ENCODE measurements around the gene TRIO. TPM values are rescaled to one million over a fixed set of nuclear protein-coding genes. Genes with fewer than 3 reads are reported as not detected.

Gene TRIO
- total and polyA plus RNA-seq, 2 of the 8 experiments (the other 6 are each of a cell fraction or from before 2014, with no cell fraction given), result 35.1 to 69.1 TPM

GRCh38 chr5:14242871-14243383 lies 99.8 kb downstream of the TRIO start:
- H3K27me3 ChIP-seq (replicated peaks in 1 of 4; ENCODE audit: control insufficient read depth in 3 of 4, extremely low read depth in 1 of 4, insufficient read depth in 3 of 4, low read length in 3 of 4), result no peaks in the 10 kb centered on the region
- H2BK15ac ChIP-seq (ENCODE audit: low read length), result no peak overlapping the region
- DNase-seq (ENCODE audit: low read depth in 1 of 2, low spot score in 2 of 2) (no peak), FAIRE-seq (no peak)
- no peak overlapping the region for H4K91ac ChIP-seq (replicated peaks; ENCODE audit: insufficient read length, low read length)
- no peak overlapping the region for H2AFZ ChIP-seq (ENCODE audit: low read length)
- H2BK12ac ChIP-seq (ENCODE audit: low read depth, low read length), result no peak overlapping the region
- H3K4me2 ChIP-seq (ENCODE audit: insufficient read depth in 1 of 2, low read depth in 2 of 2, low read length in 2 of 2), result no peak overlapping the region
- no peak overlapping the region for H3K4ac ChIP-seq (replicated peaks; ENCODE audit: insufficient read length, low read depth, low read length)
- H3K27ac ChIP-seq (ENCODE audit: low read depth, low read length), result no peak overlapping the region
- no peaks in the 10 kb centered on the region for H3K36me3 ChIP-seq (ENCODE audit: control insufficient read depth in 2 of 4, insufficient read depth in 4 of 4, low read length in 3 of 4)
- no peak overlapping the region for H3K23ac ChIP-seq (ENCODE audit: insufficient read length)
- H3K23me2 ChIP-seq (ENCODE audit: low read depth, low read length), result no peaks in the 10 kb centered on the region
- peaks cover 6% of the 10 kb centered on the region for H3K79me1 ChIP-seq (ENCODE audit: low read depth, low read length)
- H3K79me2 ChIP-seq (ENCODE audit: control insufficient read depth in 1 of 2, insufficient read depth in 2 of 2, low read length in 2 of 2), result peaks cover 3 to 98% of the 10 kb centered on the region in 2 experiments
- H2BK120ac ChIP-seq (replicated peaks; ENCODE audit: low read depth, low read length), result no peak overlapping the region
- H3K14ac ChIP-seq (ENCODE audit: insufficient read length), result no peak overlapping the region
- H3K18ac ChIP-seq (ENCODE audit: extremely low read depth, low read length), result no peak overlapping the region
- no peaks in the 10 kb centered on the region for H3K9me3 ChIP-seq (ENCODE audit: insufficient read depth in 2 of 2, low read depth in 1 of 2, low read length in 1 of 2)
- TF ChIP-seq CHD2 (IDR thresholded peaks at IDR 0.05; ENCODE audit: low read length) (no peak), TBP (IDR thresholded peaks at IDR 0.05; ENCODE audit: low read depth, low read length) (no peak), SIX5 (IDR thresholded peaks at IDR 0.05; ENCODE audit: low read depth, low read length) (no peak), RAD21 (IDR thresholded peaks at IDR 0.05 in 1 of 2, conservative IDR thresholded peaks at IDR 0.05 in 1 of 2; ENCODE audit: low read depth in 2 of 2, low read length in 2 of 2) (no peak)
- no peak overlapping the region for H4K5ac ChIP-seq (ENCODE audit: insufficient read length, low read depth, low read length)
- H3K4me3 ChIP-seq (ENCODE audit: extremely low read depth in 1 of 4, insufficient read depth in 2 of 4, low read depth in 3 of 4, low read length in 4 of 4), result no peak overlapping the region
- POLR2A ChIA-PET (ENCODE audit: partially characterized antibody), result interaction anchor here (0.8 kb wide), 1 partner anchor 25 kb away, joined by 3 read pairs; no protein-coding TSS in a partner anchor
- no peak overlapping the region for H3K56ac ChIP-seq (replicated peaks; ENCODE audit: insufficient read length, low read depth, low read length)
- no peak overlapping the region; the same call in 1 of the 2 replicates for H4K8ac ChIP-seq (ENCODE audit: extremely low read depth, insufficient read depth, low read length)
- 77% methylated on average over 7 of the region's 7 CpGs; no CpG with 5 or more reads in 1 of the 2 experiments for WGBS, 2 experiments (ENCODE audit: extremely low coverage in 1 of 2, insufficient coverage in 1 of 2, insufficient read length in 1 of 2, insufficient replicate concordance in 2 of 2, low coverage in 1 of 2, low lambda C conversion rate in 2 of 2, missing lambda C conversion rate in 1 of 2)
- peaks cover 5 to 28% (median 25%) of the 10 kb centered on the region in 4 experiments for H3K4me1 ChIP-seq (replicated peaks in 1 of 4; ENCODE audit: control insufficient read depth in 3 of 4, insufficient read depth in 4 of 4, low read length in 3 of 4)
- peaks cover 15 to 20% of the 10 kb centered on the region in 2 experiments for H4K20me1 ChIP-seq (replicated peaks in 1 of 2; ENCODE audit: control insufficient read depth in 1 of 2, insufficient read depth in 2 of 2, low read length in 2 of 2)
- no peak overlapping the region for H2AK5ac ChIP-seq (ENCODE audit: low read depth, low read length)
- H2BK5ac ChIP-seq (ENCODE audit: low read depth, low read length), result no peak overlapping the region
- H3K9ac ChIP-seq (replicated peaks in 1 of 4; ENCODE audit: extremely low read depth in 1 of 4, low read depth in 3 of 4, low read length in 3 of 4), result no peak overlapping the region
- no peak overlapping the region for H2BK20ac ChIP-seq (ENCODE audit: low read length)
- CTCF ChIA-PET (ENCODE audit: partially characterized antibody), result interaction anchor here (0.5 to 2.2 kb wide), 6 partner anchors 15 to 69 kb away, joined by 3 to 8 read pairs (median 4); no protein-coding TSS in a partner anchor
